Panc1 (cell line): ENCODE data around the gene ARHGAP33.

Experiments
- CTCF ChIP-seq: fragments of 450-650 bp; IDR thresholded peaks from 2 replicates; pipeline ENCODE4 v1.5.1; 2017; ENCODE audit warnings: mild to moderate bottlenecking
- POLR2AphosphoS5 ChIP-seq: IDR thresholded peaks from 2 replicates; pipeline ENCODE4 v1.6.1; 2012; ENCODE audit warnings: mild to moderate bottlenecking, low read depth, low read length, moderate library complexity
- REST ChIP-seq, 2 experiments: IDR thresholded peaks; 2 replicates each; pipeline ENCODE4 v1.6.1; 2011 to 2012; ENCODE audit warnings: low read depth in 2 of 2, control low read depth in 1 of 2, low read length in 1 of 2, mild to moderate bottlenecking in 1 of 2, moderate library complexity in 1 of 2; ENCODE audit not compliant: insufficient read depth in 1 of 2
- SIN3A ChIP-seq: IDR thresholded peaks from 2 replicates; pipeline ENCODE4 v1.6.1; 2012; ENCODE audit warnings: low read depth, mild to moderate bottlenecking, low read length, moderate library complexity, borderline replicate concordance; ENCODE audit not compliant: insufficient read depth

- no peak for TF ChIP-seq CTCF
- no peak for TF ChIP-seq REST (IDR thresholded peaks at IDR 0.05; ENCODE audit: insufficient read depth in 1 of 2, low read depth in 2 of 2, low read length in 1 of 2)
- TF ChIP-seq POLR2AphosphoS5: no peak
- no peak for TF ChIP-seq SIN3A
Measured at GRCh38 chr19:35752746-35753350, 22.5 kb upstream of the ARHGAP33 start.
